Subcutaneous abdominal adipose tissue (tissue), 5 donors: ENCODE measurements around the gene ERC2.

Experiments used
- H3K27ac ChIP-seq: one replicate; pipeline ENCODE4 v1.7.0; 2013; ENCODE audit warnings: low read depth, mild to moderate bottlenecking, inconsistent platforms, low read length, moderate library complexity
- H3K27me3 ChIP-seq, 5 donors: one replicate each; pipeline ENCODE4 v1.7.0; 2013; ENCODE audit warnings: low read length in 5 of 5, inconsistent platforms in 1 of 5; ENCODE audit not compliant: control insufficient read depth in 5 of 5, insufficient read depth in 4 of 5
- H3K36me3 ChIP-seq, 5 donors: one replicate each; pipeline ENCODE4 v1.7.0; 2013; ENCODE audit warnings: low read length in 5 of 5; ENCODE audit not compliant: control insufficient read depth in 5 of 5, insufficient read depth in 5 of 5
- H3K4me1 ChIP-seq, 5 donors: one replicate each; pipeline ENCODE4 v1.7.0; 2013; ENCODE audit warnings: low read length in 5 of 5, mild to moderate bottlenecking in 3 of 5, moderate library complexity in 1 of 5; ENCODE audit not compliant: control insufficient read depth in 5 of 5, insufficient read depth in 5 of 5
- H3K4me3 ChIP-seq, 5 donors: one replicate each; pipeline ENCODE4 v1.7.0; 2013; ENCODE audit warnings: low read length in 5 of 5, low read depth in 1 of 5
- H3K9ac ChIP-seq, 5 donors: one replicate each; pipeline ENCODE4 v1.7.0; 2013; ENCODE audit warnings: low read length in 5 of 5, mild to moderate bottlenecking in 4 of 5, moderate library complexity in 3 of 5
- H3K9me3 ChIP-seq, 5 donors: one replicate each; pipeline ENCODE4 v1.7.0; 2013; ENCODE audit warnings: low read length in 5 of 5; ENCODE audit not compliant: control insufficient read depth in 5 of 5
- donor health status: healthy.
- donor health status: healthy.
- donor health status: healthy.
- donor health status: healthy.
- donor health status: healthy.

Gene ERC2

GRCh38 chr3:55876560-55876959 is 591.7 kb downstream of the ERC2 start:
- H3K36me3 ChIP-seq, result no peaks in the 10 kb centered on the region
- no peak overlapping the region for H3K9ac ChIP-seq
- no peak overlapping the region for H3K27ac ChIP-seq
- H3K4me3 ChIP-seq, result no peak overlapping the region
- no peaks in the 10 kb centered on the region for H3K9me3 ChIP-seq
- H3K4me1 ChIP-seq, result peaks cover 0 to 3% (median 0%) of the 10 kb centered on the region in 5 donors
- H3K27me3 ChIP-seq, result no peaks in the 10 kb centered on the region

- Histone ChIP-seq H3K27ac (no peak overlapping the region), H3K27me3 (no peaks in the 10 kb centered on the region), H3K9me3 (no peaks in the 10 kb centered on the region), H3K36me3 (no peaks in the 10 kb centered on the region), H3K4me1 (peaks cover 0 to 3% (median 0%) of the 10 kb centered on the region in 5 donors), H3K4me3 (no peak overlapping the region), H3K9ac (no peak overlapping the region)
Measured at GRCh38 chr3:55875113-55875512, 593.2 kb downstream of the ERC2 start.

- no peaks in the 10 kb centered on the region for H3K4me1 ChIP-seq
- no peak overlapping the region for H3K4me3 ChIP-seq
- no peaks in the 10 kb centered on the region for H3K9me3 ChIP-seq
Measured at GRCh38 chr3:55873523-55874254, 594.6 kb downstream of the ERC2 start.

GRCh38 chr3:55870594-55870993 is 597.7 kb downstream of the ERC2 start:
- no peaks in the 10 kb centered on the region for H3K9me3 ChIP-seq
- no peaks in the 10 kb centered on the region for H3K27me3 ChIP-seq
- no peak overlapping the region for H3K9ac ChIP-seq
- H3K4me1 ChIP-seq, result no peaks in the 10 kb centered on the region
- H3K36me3 ChIP-seq, result no peaks in the 10 kb centered on the region
- no peak overlapping the region for H3K27ac ChIP-seq
- H3K4me3 ChIP-seq, result no peak overlapping the region

More at GRCh38 chr3:55873523-55874254, 594.6 kb downstream of the ERC2 start:
- Histone ChIP-seq H3K9ac (no peak overlapping the region), H3K36me3 (no peaks in the 10 kb centered on the region), H3K27me3 (no peaks in the 10 kb centered on the region), H3K27ac (no peak overlapping the region)

- Histone ChIP-seq H3K4me3 (no peak overlapping the region), H3K9me3 (no peaks in the 10 kb centered on the region), H3K27ac (no peak overlapping the region), H3K4me1 (no peaks in the 10 kb centered on the region), H3K27me3 (no peaks in the 10 kb centered on the region), H3K9ac (no peak overlapping the region), H3K36me3 (no peaks in the 10 kb centered on the region)
Measured at GRCh38 chr3:55868347-55868746, 599.9 kb downstream of the ERC2 start.

- Histone ChIP-seq H3K4me1 (no peaks in the 10 kb centered on the region), H3K27me3 (no peaks in the 10 kb centered on the region), H3K4me3 (no peak overlapping the region), H3K36me3 (no peaks in the 10 kb centered on the region), H3K9me3 (no peaks in the 10 kb centered on the region), H3K27ac (no peak overlapping the region), H3K9ac (no peak overlapping the region)
Measured at GRCh38 chr3:55863028-55863427, 605.2 kb downstream of the ERC2 start.

GRCh38 chr3:55860049-55860721 is 608.1 kb downstream of the ERC2 start:
- Histone ChIP-seq H3K36me3 (no peaks in the 10 kb centered on the region), H3K27me3 (no peaks in the 10 kb centered on the region), H3K27ac (no peak overlapping the region), H3K9ac (no peak overlapping the region), H3K4me3 (no peak overlapping the region), H3K4me1 (no peaks in the 10 kb centered on the region), H3K9me3 (no peaks in the 10 kb centered on the region)

- Histone ChIP-seq H3K36me3 (no peaks in the 10 kb centered on the region), H3K4me3 (no peak overlapping the region), H3K9ac (no peak overlapping the region), H3K4me1 (peaks cover 0 to 2% (median 0%) of the 10 kb centered on the region in 5 donors), H3K27ac (no peak overlapping the region), H3K27me3 (no peaks in the 10 kb centered on the region), H3K9me3 (no peaks in the 10 kb centered on the region)
Measured at GRCh38 chr3:55859305-55859704, 609.0 kb downstream of the ERC2 start.

- peaks cover 0 to 3% (median 0%) of the 10 kb centered on the region in 5 donors for H3K4me1 ChIP-seq
- no peaks in the 10 kb centered on the region for H3K27me3 ChIP-seq
- no peak overlapping the region for H3K4me3 ChIP-seq
- no peak overlapping the region for H3K9ac ChIP-seq
- H3K27ac ChIP-seq, result no peak overlapping the region
- no peaks in the 10 kb centered on the region for H3K9me3 ChIP-seq
- no peaks in the 10 kb centered on the region for H3K36me3 ChIP-seq
Measured at GRCh38 chr3:55858727-55859126, 609.5 kb downstream of the ERC2 start.

- no peak overlapping the region for H3K4me3 ChIP-seq
- no peaks in the 10 kb centered on the region for H3K9me3 ChIP-seq
- H3K4me1 ChIP-seq, result peaks cover 0 to 3% (median 0%) of the 10 kb centered on the region in 5 donors
- H3K9ac ChIP-seq, result no peak overlapping the region
- H3K27me3 ChIP-seq, result no peaks in the 10 kb centered on the region
- no peak overlapping the region for H3K27ac ChIP-seq
- H3K36me3 ChIP-seq, result no peaks in the 10 kb centered on the region
Measured at GRCh38 chr3:55858302-55858701, 610.0 kb downstream of the ERC2 start.
